CD4-positive, CD25-positive, alpha-beta regulatory T cell (primary cell): ENCODE results near the gene TSPAN31. TPM values are rescaled to one million over a fixed set of nuclear protein-coding genes. Genes with fewer than 3 reads are reported as not detected.

Experiments
- ATAC-seq, 2 donors: fragments of 150-1000 bp; cut with Tn5 transposase; one replicate each; pipeline ENCODE4 v1.10.0; 2021; ENCODE audit warnings: low read depth in 2 of 2, moderate number of reproducible peaks in 2 of 2, moderate library complexity in 1 of 2
- DNase-seq, 3 donors: peaks; one replicate each; pipeline versions ENCODE4 v3.0.0 to v3.0.0-alpha.2; 2012 to 2022; ENCODE audit warnings: mixed read lengths in 1 of 3
- H3K27ac ChIP-seq: one replicate; pipeline ENCODE4 v1.7.0; 2013; ENCODE audit warnings: mild to moderate bottlenecking, low read length; ENCODE audit not compliant: insufficient read depth, poor library complexity, severe bottlenecking
- H3K27me3 ChIP-seq: one replicate; pipeline ENCODE4 v1.7.0; 2013; ENCODE audit warnings: low read length; ENCODE audit not compliant: control insufficient read depth, insufficient read depth
- H3K36me3 ChIP-seq: one replicate; pipeline ENCODE4 v1.7.0; 2013; ENCODE audit warnings: mild to moderate bottlenecking, low read length, moderate library complexity; ENCODE audit not compliant: control insufficient read depth, insufficient read depth
- H3K4me1 ChIP-seq: 2 replicates; pipeline ENCODE4 v1.7.0; 2013; ENCODE audit warnings: mild to moderate bottlenecking, low read length; ENCODE audit not compliant: insufficient read depth, control insufficient read depth, poor library complexity, severe bottlenecking
- H3K4me3 ChIP-seq: one replicate; pipeline ENCODE4 v1.7.0; 2013; ENCODE audit warnings: low read depth, mild to moderate bottlenecking, low read length, moderate library complexity
- H3K9me3 ChIP-seq, 2 experiments: 1 replicate in 1 of 2; 2 replicates in 1 of 2; pipeline ENCODE4 v1.7.0; 2013; ENCODE audit warnings: low read length in 2 of 2, mild to moderate bottlenecking in 1 of 2, moderate library complexity in 1 of 2; ENCODE audit not compliant: control insufficient read depth in 2 of 2
- H3K27ac Mint-ChIP-seq, 3 donors: one replicate each; pipeline ENCODE4 v1.8.0; 2020 to 2022; ENCODE audit warnings: mild to moderate bottlenecking in 3 of 3, mixed read lengths in 3 of 3, moderate library complexity in 2 of 3
- H3K27me3 Mint-ChIP-seq: one replicate; pipeline ENCODE4 v1.8.0; 2022; ENCODE audit warnings: mild to moderate bottlenecking, mixed read lengths
- H3K36me3 Mint-ChIP-seq: one replicate; pipeline ENCODE4 v1.8.0; 2020; ENCODE audit warnings: mixed read lengths
- H3K4me1 Mint-ChIP-seq, 4 donors: one replicate each; pipeline ENCODE4 v1.8.0; 2020 to 2022; ENCODE audit warnings: mixed read lengths in 4 of 4, mild to moderate bottlenecking in 1 of 4
- H3K4me3 Mint-ChIP-seq, 4 donors: one replicate each; pipeline ENCODE4 v1.8.0; 2020 to 2022; ENCODE audit warnings: mild to moderate bottlenecking in 4 of 4, mixed read lengths in 4 of 4, moderate library complexity in 3 of 4
- H3K9me3 Mint-ChIP-seq, 7 donors: one replicate each; pipeline ENCODE4 v1.8.0; 2020 to 2022; ENCODE audit warnings: mixed read lengths in 7 of 7, mild to moderate bottlenecking in 3 of 7, moderate library complexity in 2 of 7
- polyA plus RNA-seq, 4 donors: library from polyadenylated mRNA; unstranded; fragments of 300-500 nt; fragmentation: Illumina TruSeq; gene quantifications; one replicate each; pipeline ENCODE4 v1.2.3, GENCODE V29; 2021
- total RNA-seq: library from RNA; stranded (reverse); gene quantifications from one replicate; pipeline ENCODE4 v1.2.3, GENCODE V29; 2022

Gene TSPAN31
- total and polyA plus RNA-seq, 5 donors from 2014 or later, result 8.7 to 48.9 (median 38.9) TPM

GRCh38 chr12:57735198-57735855, 9.5 kb upstream of the TSPAN31 start:
- no peaks in the 10 kb centered on the region for H3K9me3 ChIP-seq
- no peaks in the 10 kb centered on the region for H3K27me3 Mint-ChIP-seq
- ATAC-seq, result no peak
- no peak for DNase-seq
- peaks cover 40% of the 10 kb centered on the region for H3K36me3 Mint-ChIP-seq
- no peaks in the 10 kb centered on the region for H3K27me3 ChIP-seq
- H3K4me1 ChIP-seq, result peaks cover 19% of the 10 kb centered on the region
- no peak overlapping the region for H3K4me3 ChIP-seq
- peak overlapping the region in 2 of 4 donors; percentile 68 to 81 for H3K4me3 Mint-ChIP-seq
- no peaks in the 10 kb centered on the region for H3K9me3 Mint-ChIP-seq
- H3K36me3 ChIP-seq, result peaks cover 62% of the 10 kb centered on the region
- peak overlapping the region; percentile 55 to 68 (median 67) for H3K27ac Mint-ChIP-seq
- peak overlapping the region; percentile 23 for H3K27ac ChIP-seq
- H3K4me1 Mint-ChIP-seq, result peaks cover 0 to 31% (median 18%) of the 10 kb centered on the region in 4 donors

DNA sequence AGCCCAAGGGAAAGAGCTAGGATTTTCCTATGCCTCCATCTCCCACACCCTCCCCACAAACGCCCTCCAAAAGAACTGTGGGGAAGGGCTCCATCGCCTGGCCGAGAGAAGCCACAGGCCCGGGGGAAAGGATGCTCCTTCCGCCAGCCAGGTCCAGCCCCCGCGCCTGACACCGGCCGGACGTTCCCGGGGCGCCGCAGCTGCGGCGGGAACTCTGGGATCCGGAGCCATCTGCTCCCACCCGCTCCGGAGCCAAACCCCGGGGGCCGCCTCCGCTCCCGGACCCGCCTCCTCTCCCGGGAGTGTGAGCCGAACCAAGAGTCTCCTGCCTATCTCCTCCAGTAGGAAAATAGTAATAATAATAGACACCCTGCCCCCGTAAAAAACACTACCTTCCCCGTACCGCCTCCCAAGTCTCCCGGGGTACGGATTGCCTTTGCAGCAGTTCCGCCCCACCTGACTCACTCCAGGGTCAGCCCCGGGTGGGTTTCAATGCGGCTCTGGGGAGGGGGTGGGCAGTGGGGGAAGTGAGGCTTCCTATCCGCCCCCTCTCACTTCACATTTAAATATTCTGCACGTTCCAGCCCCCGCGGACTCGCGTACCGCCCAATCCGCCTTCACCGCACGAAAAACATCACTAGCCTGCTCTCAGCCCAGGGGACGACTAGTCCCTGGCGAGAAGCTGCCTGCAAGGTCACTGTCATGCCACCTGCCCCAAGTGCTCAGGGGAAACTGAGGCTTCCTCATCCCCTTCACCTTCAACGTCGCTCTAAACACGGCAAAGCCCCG, 8.7 kb upstream of the TSPAN31 start:
- Mint-ChIP-seq H3K27ac (peak overlapping the region in 1 of 3 donors; percentile 51), H3K4me3 (peak overlapping the region in 1 of 4 donors; percentile 59), H3K9me3 (peaks cover 0 to 2% (median 0%) of the 10 kb centered on the region in 7 donors), H3K4me1 (peaks cover 0 to 38% (median 25%) of the 10 kb centered on the region in 4 donors), H3K27me3 (no peaks in the 10 kb centered on the region), H3K36me3 (peaks cover 40% of the 10 kb centered on the region)
- no peaks in the 10 kb centered on the region for H3K9me3 ChIP-seq
- H3K4me3 ChIP-seq, result no peak overlapping the region
- H3K27me3 ChIP-seq, result no peaks in the 10 kb centered on the region
- peaks cover 26% of the 10 kb centered on the region for H3K4me1 ChIP-seq
- H3K36me3 ChIP-seq, result peaks cover 53% of the 10 kb centered on the region
- DNase-seq (no peak), ATAC-seq (no peak)
- no peak overlapping the region for H3K27ac ChIP-seq

DNA sequence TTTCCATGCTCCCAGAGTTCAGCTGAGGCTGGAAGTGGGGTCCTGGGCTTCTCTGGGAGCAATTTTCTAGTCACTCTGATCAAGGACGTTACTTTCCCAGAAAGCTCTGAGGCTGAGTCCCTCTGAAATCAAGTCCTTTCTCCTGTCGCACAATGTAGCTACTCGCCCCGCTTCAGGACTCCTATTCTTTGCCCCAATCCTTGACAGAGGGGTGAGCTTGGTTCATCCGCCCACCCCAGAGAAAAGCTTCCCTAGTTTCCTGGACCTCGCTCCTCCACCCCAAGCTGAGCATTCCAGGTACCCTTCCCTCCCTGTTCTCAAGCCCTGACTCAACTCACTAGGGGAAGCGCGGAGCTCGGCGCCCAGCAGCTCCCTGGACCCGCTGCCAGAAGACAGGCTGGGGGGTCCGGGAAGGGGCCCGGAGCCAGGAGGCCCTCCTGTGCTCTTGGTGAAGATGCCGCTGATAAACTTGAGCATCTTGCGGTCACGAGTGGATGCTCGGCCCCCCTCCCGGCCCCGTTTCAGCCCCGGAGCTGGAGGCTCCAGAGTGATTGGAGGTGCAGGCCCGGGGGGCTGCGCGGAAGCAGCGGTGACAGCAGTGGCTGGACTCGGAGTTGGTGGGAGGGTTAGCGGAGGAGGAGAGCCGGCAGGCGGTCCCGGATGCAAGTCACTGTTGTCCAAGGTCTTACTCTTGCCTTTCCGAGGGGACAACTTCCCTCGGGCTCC, 7.9 kb upstream of the TSPAN31 start:
- no peaks in the 10 kb centered on the region for H3K9me3 ChIP-seq
- no peak for ATAC-seq
- Mint-ChIP-seq H3K27ac (peak overlapping the region in 2 of 3 donors; percentile 23 to 51), H3K27me3 (no peaks in the 10 kb centered on the region), H3K4me1 (peaks cover 0 to 46% (median 29%) of the 10 kb centered on the region in 4 donors), H3K4me3 (peak overlapping the region in 3 of 4 donors; percentile 29 to 59 (median 32)), H3K36me3 (peaks cover 35% of the 10 kb centered on the region), H3K9me3 (peaks cover 0 to 2% (median 0%) of the 10 kb centered on the region in 7 donors)
- H3K27me3 ChIP-seq, result no peaks in the 10 kb centered on the region
- no peak overlapping the region for H3K4me3 ChIP-seq
- no peak overlapping the region for H3K27ac ChIP-seq
- H3K4me1 ChIP-seq, result peaks cover 34% of the 10 kb centered on the region
- no peak for DNase-seq
- peaks cover 46% of the 10 kb centered on the region for H3K36me3 ChIP-seq

DNA sequence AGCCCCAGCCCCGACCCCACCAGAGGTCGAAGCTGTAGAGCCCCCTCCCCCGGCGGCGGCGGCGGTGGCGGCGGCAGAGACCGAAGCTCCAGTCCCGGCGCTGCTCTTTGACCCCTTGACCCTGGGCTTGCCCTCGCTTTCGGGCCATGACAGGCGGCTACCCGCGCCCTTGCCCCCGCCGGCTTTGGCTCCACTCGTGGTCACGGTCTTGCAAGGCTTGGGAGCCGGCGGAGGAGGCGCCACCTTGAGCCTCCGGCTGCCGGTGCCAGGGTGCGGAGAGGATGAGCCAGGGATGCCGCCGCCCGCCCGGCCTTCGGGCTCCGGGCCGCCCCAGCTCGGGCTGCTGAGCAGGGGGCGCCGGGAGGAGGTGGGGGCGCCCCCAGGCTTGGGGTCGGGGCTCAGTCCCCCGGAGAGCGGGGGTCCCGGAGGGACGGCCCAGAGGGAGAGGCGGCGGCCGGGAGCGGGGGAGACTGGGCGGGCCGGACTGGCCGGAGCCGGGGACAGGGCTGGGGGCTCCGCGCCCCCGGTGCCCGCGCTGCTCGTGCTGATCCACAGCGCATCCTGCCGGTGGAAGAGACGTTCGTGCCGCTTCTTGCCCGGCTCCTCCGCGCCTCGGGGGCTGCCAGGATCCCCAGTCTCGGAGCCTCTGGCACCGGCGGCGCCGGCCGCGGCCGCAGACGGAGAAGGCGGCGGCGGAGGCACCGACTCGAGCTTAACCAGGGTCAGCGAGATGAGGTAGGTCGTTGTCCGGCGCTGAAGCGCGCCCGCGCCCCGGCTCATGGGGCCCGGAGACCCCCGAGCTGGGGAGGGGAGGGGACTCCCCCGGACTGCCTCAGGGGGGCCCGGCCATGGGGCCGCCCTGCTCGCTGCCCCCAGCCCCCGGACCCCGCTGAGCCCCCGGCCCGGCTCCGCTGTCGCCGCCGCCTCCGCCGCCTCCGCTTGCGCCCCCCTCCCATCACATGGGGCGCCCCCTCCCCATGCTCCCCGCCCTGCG, 7.1 kb upstream of the TSPAN31 start:
- peaks cover 42% of the 10 kb centered on the region for H3K4me1 ChIP-seq
- DNase-seq (no peak), ATAC-seq (no peak)
- Mint-ChIP-seq H3K4me1 (peaks cover 0 to 53% (median 31%) of the 10 kb centered on the region in 4 donors), H3K36me3 (peaks cover 27% of the 10 kb centered on the region), H3K4me3 (no peak overlapping the region), H3K27ac (no peak overlapping the region), H3K27me3 (no peaks in the 10 kb centered on the region), H3K9me3 (peaks cover 0 to 2% (median 0%) of the 10 kb centered on the region in 7 donors)
- H3K27ac ChIP-seq, result no peak overlapping the region
- H3K4me3 ChIP-seq, result no peak overlapping the region
- H3K9me3 ChIP-seq, result no peaks in the 10 kb centered on the region
- H3K36me3 ChIP-seq, result peaks cover 37% of the 10 kb centered on the region
- no peaks in the 10 kb centered on the region for H3K27me3 ChIP-seq

- DNase-seq (no peak), ATAC-seq (no peak)
- H3K36me3 Mint-ChIP-seq, result peaks cover 20% of the 10 kb centered on the region
- H3K4me3 Mint-ChIP-seq, result peak within 1 kb of the TSS; percentile 58 to 91 (median 82)
- H3K27ac ChIP-seq, result peak within 1 kb of the TSS; percentile 88
- H3K27me3 ChIP-seq, result no peaks in the 10 kb centered on the region
- peak within 1 kb of the TSS; percentile 29 to 78 (median 72) for H3K27ac Mint-ChIP-seq
- peak within 1 kb of the TSS; percentile 42 for H3K4me3 ChIP-seq
- H3K4me1 ChIP-seq, result peaks cover 48% of the 10 kb centered on the region
- no peaks in the 10 kb centered on the region for H3K27me3 Mint-ChIP-seq
- H3K9me3 Mint-ChIP-seq, result peaks cover 0 to 2% (median 0%) of the 10 kb centered on the region in 7 donors
- H3K9me3 ChIP-seq, result no peaks in the 10 kb centered on the region
- H3K4me1 Mint-ChIP-seq, result peaks cover 0 to 54% (median 31%) of the 10 kb centered on the region in 4 donors
- peaks cover 27% of the 10 kb centered on the region for H3K36me3 ChIP-seq
These were observed 6.1 kb upstream of the TSPAN31 start, which contains the start of gene AGAP2 for GRCh38 chr12:57738661-57739237. AGAP2 (minus strand) TSS chr12:57738742; CDS start chr12:57738246, 496 bp downstream.

- H3K27me3 ChIP-seq, result no peaks in the 10 kb centered on the region
- H3K27ac ChIP-seq, result peak overlapping the region; percentile 88
- Mint-ChIP-seq H3K9me3 (peaks cover 0 to 2% (median 0%) of the 10 kb centered on the region in 7 donors), H3K4me1 (peaks cover 0 to 61% (median 36%) of the 10 kb centered on the region in 4 donors), H3K27me3 (no peaks in the 10 kb centered on the region), H3K4me3 (peak overlapping the region; percentile 58 to 91 (median 82)), H3K27ac (peak overlapping the region; percentile 29 to 78 (median 72)), H3K36me3 (peaks cover 18% of the 10 kb centered on the region)
- H3K9me3 ChIP-seq, result no peaks in the 10 kb centered on the region
- H3K4me3 ChIP-seq, result peak overlapping the region; percentile 42
- ATAC-seq (no peak), DNase-seq (no peak)
- peaks cover 21% of the 10 kb centered on the region for H3K36me3 ChIP-seq
- peaks cover 55% of the 10 kb centered on the region for H3K4me1 ChIP-seq
These were observed 5.5 kb upstream of the TSPAN31 start for GRCh38 chr12:57739387-57739786.
